Activated CD4-positive, CD25-positive, alpha-beta regulatory T cell (primary cell): Measurements from ENCODE around the gene WNT5B.

Experiments used
- DNase-seq, 4 experiments: peaks; one replicate each; lab custom pipeline; 2025; lab: John Stamatoyannopoulos, UW

The WNT5B gene

GRCh38 chr12:1630133-1630826 is 1.2 kb downstream of the WNT5B start:
- no peak for DNase-seq

GRCh38 chr12:1630827-1631591 is 2.0 kb downstream of the WNT5B start:
- DNase-seq, result no peak

GRCh38 chr12:1632702-1633101 is 3.7 kb downstream of the WNT5B start:
- no peak for DNase-seq

- no peak for DNase-seq
These were observed 4.4 kb downstream of the WNT5B start for GRCh38 chr12:1633459-1633858.

GRCh38 chr12:1634149-1634548 is 5.1 kb downstream of the WNT5B start:
- no peak for DNase-seq

GRCh38 chr12:1634590-1635191 is 5.7 kb downstream of the WNT5B start:
- peak in 3 of 4 experiments; percentile 26 to 40 (median 28) for DNase-seq

- no peak for DNase-seq
These were observed 6.5 kb downstream of the WNT5B start for GRCh38 chr12:1635301-1636095.

- no peak for DNase-seq
These were observed 9.2 kb downstream of the WNT5B start for GRCh38 chr12:1638203-1638602.

GRCh38 chr12:1639538-1639937 is 10.5 kb downstream of the WNT5B start:
- no peak for DNase-seq

- DNase-seq, result no peak
These were observed 11.6 kb downstream of the WNT5B start for GRCh38 chr12:1640328-1641234.

- no peak for DNase-seq
These were observed 13.5 kb downstream of the WNT5B start for GRCh38 chr12:1642513-1642912.

- no peak for DNase-seq
These were observed 14.0 kb downstream of the WNT5B start for GRCh38 chr12:1643043-1643442.

GRCh38 chr12:1643905-1644533 is 15.0 kb downstream of the WNT5B start:
- no peak for DNase-seq

- DNase-seq, result no peak
These were observed 15.8 kb downstream of the WNT5B start for GRCh38 chr12:1644534-1645438.

GRCh38 chr12:1645819-1646218 is 16.8 kb downstream of the WNT5B start:
- no peak for DNase-seq

- DNase-seq, result no peak
These were observed 17.7 kb downstream of the WNT5B start for GRCh38 chr12:1646569-1647284.

- no peak for DNase-seq
These were observed 18.2 kb downstream of the WNT5B start for GRCh38 chr12:1647285-1647669.

GRCh38 chr12:1650260-1650977 is 21.4 kb downstream of the WNT5B start:
- no peak for DNase-seq
